ENCODE results near the gene SLC2A14.
A peak's percentile ranks its signal among the peaks of the same experiment; 100 is the strongest.
"Not testable (repeated sequence)": the region's sequence is repeated elsewhere in the genome, so short reads cannot be mapped to it uniquely, and the experiment has no call there.

The SLC2A14 gene

GRCh38 chr12:7834701-7835100 lies 38.0 kb downstream of the SLC2A14 start:
- DNase-seq (ENCODE audit: low read depth in 2 of 2), result no peak

GRCh38 chr12:7833831-7834230 lies 38.9 kb downstream of the SLC2A14 start:
- DNase-seq (ENCODE audit: low read depth in 2 of 2), result no peak

GRCh38 chr12:7833201-7833600 lies 39.5 kb downstream of the SLC2A14 start:
- not testable (repeated sequence) for DNase-seq (ENCODE audit: low read depth in 2 of 2)

- DNase-seq (ENCODE audit: low read depth in 2 of 2), result peak in 1 of 2 donors; percentile 18
These were observed 40.5 kb downstream of the SLC2A14 start for GRCh38 chr12:7832059-7832696.

GRCh38 chr12:7829737-7830136 lies 43.0 kb downstream of the SLC2A14 start:
- DNase-seq (ENCODE audit: low read depth in 2 of 2), result not testable (repeated sequence)

- DNase-seq (ENCODE audit: low read depth in 2 of 2), result not testable (repeated sequence)
These were observed 47.0 kb downstream of the SLC2A14 start for GRCh38 chr12:7825754-7826153.

GRCh38 chr12:7806863-7807487 lies 65.7 kb downstream of the SLC2A14 start:
- peak; percentile 57 to 58 for DNase-seq (ENCODE audit: low read depth in 2 of 2)

- DNase-seq (ENCODE audit: low read depth in 2 of 2), result not testable (repeated sequence)
These were observed 66.4 kb downstream of the SLC2A14 start for GRCh38 chr12:7806319-7806718.

GRCh38 chr12:7801460-7801859 lies 71.3 kb downstream of the SLC2A14 start:
- no peak for DNase-seq (ENCODE audit: low read depth in 2 of 2)

- DNase-seq (ENCODE audit: low read depth in 2 of 2), result not testable (repeated sequence)
These were observed 73.9 kb downstream of the SLC2A14 start for GRCh38 chr12:7798750-7799308.

GRCh38 chr12:7797698-7798398 lies 74.9 kb downstream of the SLC2A14 start:
- no peak for DNase-seq (ENCODE audit: low read depth in 2 of 2)

GRCh38 chr12:7797269-7797668 lies 75.4 kb downstream of the SLC2A14 start:
- not testable (repeated sequence) for DNase-seq (ENCODE audit: low read depth in 2 of 2)

GRCh38 chr12:7793211-7793610 lies 79.5 kb downstream of the SLC2A14 start:
- DNase-seq (ENCODE audit: low read depth in 2 of 2), result no peak

GRCh38 chr12:7788884-7789528 lies 83.7 kb downstream of the SLC2A14 start, which contains the start of gene NANOG:
NANOG (plus strand) TSS chr12:7789402; CDS start chr12:7789615, 213 bp downstream.
- not testable (repeated sequence) for DNase-seq (ENCODE audit: low read depth in 2 of 2)

GRCh38 chr12:7788294-7788660 lies 84.4 kb downstream of the SLC2A14 start:
- no peak for DNase-seq (ENCODE audit: low read depth in 2 of 2)

- no peak for DNase-seq (ENCODE audit: low read depth in 2 of 2)
These were observed 85.0 kb downstream of the SLC2A14 start for GRCh38 chr12:7787574-7788293.

- DNase-seq (ENCODE audit: low read depth in 2 of 2), result no peak
These were observed 88.0 kb downstream of the SLC2A14 start for GRCh38 chr12:7784701-7785100.

GRCh38 chr12:7783433-7783832 lies 89.3 kb downstream of the SLC2A14 start:
- DNase-seq (ENCODE audit: low read depth in 2 of 2), result not testable (repeated sequence)

GRCh38 chr12:7782055-7782454 lies 90.7 kb downstream of the SLC2A14 start:
- no peak for DNase-seq (ENCODE audit: low read depth in 2 of 2)

- no peak for DNase-seq (ENCODE audit: low read depth in 2 of 2)
These were observed 91.4 kb downstream of the SLC2A14 start for GRCh38 chr12:7781274-7781673.

GRCh38 chr12:7769999-7770398 lies 102.7 kb downstream of the SLC2A14 start:
- no peak for DNase-seq (ENCODE audit: low read depth in 2 of 2)
